ENCODE data around the gene SDHD.

DNA sequence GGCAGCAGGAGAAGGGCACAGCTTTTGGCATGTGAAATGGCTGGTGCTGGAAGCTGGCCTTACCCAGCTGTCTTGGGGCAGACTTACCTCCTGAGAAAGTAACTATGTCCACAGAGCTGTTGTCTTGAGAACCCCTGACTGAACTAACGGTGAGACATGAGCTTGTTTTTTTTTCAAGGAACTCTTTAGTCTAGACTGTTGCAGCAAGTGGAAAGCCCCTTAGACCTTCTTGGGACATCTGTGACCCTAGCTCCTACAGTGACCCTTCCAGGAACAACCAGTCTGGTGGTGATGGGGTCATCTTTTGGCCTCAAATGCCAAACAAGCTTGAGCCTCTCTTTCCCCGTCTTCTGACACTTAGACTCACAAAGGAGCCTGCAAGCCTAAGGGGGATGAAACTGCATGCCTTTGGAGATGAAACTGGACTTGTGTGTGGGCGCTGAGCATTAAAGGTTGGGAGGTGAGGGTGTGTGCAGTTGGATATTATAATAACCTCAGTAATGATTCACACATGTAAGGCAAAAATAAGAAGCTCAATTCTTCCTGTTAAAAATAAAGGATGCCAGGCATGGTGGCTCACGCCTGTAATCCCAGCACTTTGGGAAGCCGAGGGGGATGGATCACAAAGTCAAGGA is 35.4 kb downstream of the SDHD start:
- TF ChIP-seq, protein P1, sequence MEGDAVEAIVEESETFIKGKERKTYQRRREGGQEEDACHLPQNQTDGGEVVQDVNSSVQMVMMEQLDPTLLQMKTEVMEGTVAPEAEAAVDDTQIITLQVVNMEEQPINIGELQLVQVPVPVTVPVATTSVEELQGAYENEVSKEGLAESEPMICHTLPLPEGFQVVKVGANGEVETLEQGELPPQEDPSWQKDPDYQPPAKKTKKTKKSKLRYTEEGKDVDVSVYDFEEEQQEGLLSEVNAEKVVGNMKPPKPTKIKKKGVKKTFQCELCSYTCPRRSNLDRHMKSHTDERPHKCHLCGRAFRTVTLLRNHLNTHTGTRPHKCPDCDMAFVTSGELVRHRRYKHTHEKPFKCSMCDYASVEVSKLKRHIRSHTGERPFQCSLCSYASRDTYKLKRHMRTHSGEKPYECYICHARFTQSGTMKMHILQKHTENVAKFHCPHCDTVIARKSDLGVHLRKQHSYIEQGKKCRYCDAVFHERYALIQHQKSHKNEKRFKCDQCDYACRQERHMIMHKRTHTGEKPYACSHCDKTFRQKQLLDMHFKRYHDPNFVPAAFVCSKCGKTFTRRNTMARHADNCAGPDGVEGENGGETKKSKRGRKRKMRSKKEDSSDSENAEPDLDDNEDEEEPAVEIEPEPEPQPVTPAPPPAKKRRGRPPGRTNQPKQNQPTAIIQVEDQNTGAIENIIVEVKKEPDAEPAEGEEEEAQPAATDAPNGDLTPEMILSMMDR (IDR thresholded peaks at IDR 0.05; ENCODE audit: low read depth, low read length), result no peak
- TF ChIP-seq POLR2A (IDR thresholded peaks at IDR 0.05; ENCODE audit: extremely low read depth, insufficient read length) (no peak), MYC (IDR thresholded peaks at IDR 0.05; ENCODE audit: low read depth, low read length) (no peak)
- TF ChIP-seq, protein P2, sequence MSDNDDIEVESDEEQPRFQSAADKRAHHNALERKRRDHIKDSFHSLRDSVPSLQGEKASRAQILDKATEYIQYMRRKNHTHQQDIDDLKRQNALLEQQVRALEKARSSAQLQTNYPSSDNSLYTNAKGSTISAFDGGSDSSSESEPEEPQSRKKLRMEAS (IDR thresholded peaks at IDR 0.05; ENCODE audit: low read depth, low read length), result no peak

Data from NB4 (cell line).